NCI-H2081 treated with DMSO at 0.1 percent for 48 hours (cell line): ENCODE data around the gene DPY19L2.
"Not testable (repeated sequence)": the region's sequence is repeated elsewhere in the genome, so short reads cannot be mapped to it uniquely, and the experiment has no call there.

Experiments used
- DNase-seq: peaks from one replicate; lab custom pipeline; 2025; lab: John Stamatoyannopoulos, UW

Gene DPY19L2

GRCh38 chr12:63668028-63668799 lies at the start of gene DPY19L2:
Gene DPY19L2, minus strand, starts transcription at chr12:63668493. Its CDS starts 100 bp downstream, at chr12:63668393.
- peak; percentile 50 for DNase-seq

- DNase-seq, result not testable (repeated sequence)
Measured at GRCh38 chr12:63716891-63717290, 48.6 kb upstream of the DPY19L2 start.

GRCh38 chr12:63715107-63715625 lies 46.9 kb upstream of the DPY19L2 start:
- DNase-seq, result not testable (repeated sequence)

GRCh38 chr12:63714409-63714808 lies 46.1 kb upstream of the DPY19L2 start:
- not testable (repeated sequence) for DNase-seq

DNA sequence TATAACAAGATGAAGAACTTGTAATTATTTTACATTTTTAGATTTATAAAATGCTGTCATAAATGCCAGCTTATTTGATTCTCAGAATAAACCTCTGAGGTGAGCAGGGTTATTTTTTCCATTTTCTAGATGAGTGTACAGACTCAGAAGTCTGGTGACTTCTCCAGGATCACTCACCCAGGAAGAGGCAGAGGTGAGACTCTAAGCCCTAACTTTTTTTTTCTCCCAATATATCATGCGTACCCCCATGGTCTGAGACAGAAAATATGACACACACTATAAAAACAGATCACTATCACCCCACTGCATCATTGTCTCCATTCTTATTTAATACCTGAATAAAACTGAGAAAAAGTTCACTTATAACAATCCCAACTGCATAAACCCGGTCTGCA lies 45.4 kb upstream of the DPY19L2 start:
- not testable (repeated sequence) for DNase-seq

- not testable (repeated sequence) for DNase-seq
Measured at GRCh38 chr12:63712979-63713680, 44.8 kb upstream of the DPY19L2 start.

DNA sequence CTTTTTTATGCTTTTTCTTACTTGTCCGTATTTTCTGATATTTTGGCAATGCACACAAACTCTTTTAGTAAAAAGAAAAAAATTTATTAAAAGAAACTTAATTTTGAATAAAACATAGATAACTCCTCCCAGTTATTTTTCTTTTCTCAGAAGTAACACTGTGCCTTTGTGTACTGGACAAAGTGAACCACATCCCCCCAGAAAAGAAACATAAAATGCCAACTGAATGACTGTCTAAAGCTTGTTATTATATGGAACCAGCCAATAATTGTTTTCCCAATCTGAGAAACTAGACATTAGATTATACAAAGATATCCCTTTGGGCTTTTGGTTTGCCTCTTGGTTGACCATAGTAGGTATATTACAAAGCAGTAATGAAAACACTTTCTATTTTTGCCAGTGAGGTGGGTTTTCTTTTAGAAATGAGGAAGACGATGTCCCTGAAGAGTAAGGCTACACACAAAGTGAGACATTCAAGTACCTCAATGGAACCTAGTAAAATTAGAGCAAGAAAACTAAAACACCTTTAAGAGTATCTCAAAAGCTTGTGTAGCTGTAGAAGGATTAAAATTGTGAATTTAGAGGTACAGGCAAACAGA lies 44.2 kb upstream of the DPY19L2 start:
- not testable (repeated sequence) for DNase-seq

DNA sequence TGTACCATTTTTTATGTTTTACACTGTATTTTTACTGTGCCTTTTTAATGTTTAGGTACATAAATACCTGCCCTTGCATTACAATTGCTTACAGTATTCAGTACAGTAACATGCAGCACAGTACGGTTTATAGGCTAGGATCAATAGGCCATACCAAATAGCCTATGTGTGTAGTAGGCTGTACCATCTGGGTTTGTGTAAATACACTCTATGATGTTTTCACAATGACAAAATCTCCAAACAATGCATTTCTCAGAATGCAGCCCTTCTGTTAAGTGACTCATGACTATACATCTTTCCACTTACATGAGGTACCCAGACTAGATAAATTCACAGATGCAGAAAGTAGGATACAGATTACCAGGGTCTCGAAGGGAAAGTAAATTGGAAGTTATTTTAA lies 43.0 kb upstream of the DPY19L2 start:
- DNase-seq, result not testable (repeated sequence)

GRCh38 chr12:63706336-63706735 lies 38.0 kb upstream of the DPY19L2 start:
- no peak for DNase-seq

DNA sequence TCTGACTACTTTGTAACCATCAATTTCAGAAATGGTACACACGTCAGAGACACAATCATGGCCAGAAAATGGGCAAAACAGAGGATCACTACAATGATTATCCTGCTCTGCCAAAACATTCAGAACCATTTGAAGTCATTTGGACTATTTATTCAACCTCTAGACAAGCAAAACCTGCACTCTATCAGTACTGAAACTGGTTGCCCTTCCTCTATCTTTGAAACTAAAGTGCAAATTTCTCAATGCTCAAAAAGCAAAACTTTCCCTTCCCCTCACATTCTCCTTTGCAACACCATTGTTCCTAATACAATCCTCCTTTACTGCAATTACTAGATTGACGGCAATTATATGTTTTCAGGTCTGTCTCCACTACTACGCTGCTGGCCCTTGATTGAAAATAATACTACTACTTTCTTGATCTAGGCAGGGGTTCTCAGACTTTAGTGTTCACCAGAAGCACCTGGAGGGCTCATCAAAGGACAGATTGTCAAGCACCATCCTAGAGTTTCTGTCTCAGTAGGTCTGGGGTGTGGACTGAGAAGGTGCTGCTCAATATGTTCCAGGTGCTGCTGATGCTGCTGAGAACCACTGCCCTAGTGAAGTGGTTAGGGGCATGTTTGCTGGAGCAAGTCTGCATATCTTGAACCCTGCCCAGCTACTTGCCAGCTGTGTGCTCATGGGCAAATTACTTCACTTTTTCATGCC lies 31.5 kb upstream of the DPY19L2 start:
- DNase-seq, result not testable (repeated sequence)

DNA sequence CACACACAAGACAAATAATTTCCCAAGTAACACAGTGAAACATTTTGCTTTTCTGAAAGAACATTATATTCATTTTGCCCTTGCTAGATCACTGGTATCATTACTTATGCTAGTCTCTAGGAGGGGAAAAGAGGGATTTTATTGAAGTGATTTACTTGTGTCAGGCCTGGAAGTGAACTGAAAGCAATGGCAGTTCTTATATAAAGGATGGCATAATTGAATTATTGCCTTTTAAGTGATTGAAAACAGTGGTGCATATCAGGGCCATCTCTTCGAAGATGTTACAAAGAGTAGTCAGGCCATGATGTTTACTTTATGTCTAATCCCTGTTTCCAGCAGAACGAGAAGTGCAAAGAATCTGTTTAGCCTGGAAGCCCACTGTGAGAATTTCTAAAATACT lies 30.7 kb upstream of the DPY19L2 start:
- not testable (repeated sequence) for DNase-seq

GRCh38 chr12:63690837-63691236 lies 22.5 kb upstream of the DPY19L2 start:
- DNase-seq, result not testable (repeated sequence)

DNA sequence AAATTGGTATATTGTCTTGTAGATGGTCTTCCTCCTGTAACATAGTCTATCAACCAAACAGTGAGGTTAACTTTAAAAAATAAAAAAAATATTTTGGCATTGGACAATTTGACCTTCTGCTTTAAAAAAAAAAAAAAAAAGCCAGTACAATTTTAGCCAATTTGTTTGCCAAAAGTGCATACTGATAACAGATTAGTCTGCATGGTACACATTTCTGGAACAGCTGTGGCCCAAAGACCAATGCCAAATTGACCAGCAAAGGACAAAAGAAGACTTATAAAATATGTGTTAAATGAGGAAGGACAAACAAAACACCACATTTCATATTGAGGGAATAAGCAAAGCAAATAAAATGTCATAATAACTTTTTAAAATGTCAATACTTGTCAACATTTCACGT lies 20.8 kb upstream of the DPY19L2 start:
- not testable (repeated sequence) for DNase-seq

DNA sequence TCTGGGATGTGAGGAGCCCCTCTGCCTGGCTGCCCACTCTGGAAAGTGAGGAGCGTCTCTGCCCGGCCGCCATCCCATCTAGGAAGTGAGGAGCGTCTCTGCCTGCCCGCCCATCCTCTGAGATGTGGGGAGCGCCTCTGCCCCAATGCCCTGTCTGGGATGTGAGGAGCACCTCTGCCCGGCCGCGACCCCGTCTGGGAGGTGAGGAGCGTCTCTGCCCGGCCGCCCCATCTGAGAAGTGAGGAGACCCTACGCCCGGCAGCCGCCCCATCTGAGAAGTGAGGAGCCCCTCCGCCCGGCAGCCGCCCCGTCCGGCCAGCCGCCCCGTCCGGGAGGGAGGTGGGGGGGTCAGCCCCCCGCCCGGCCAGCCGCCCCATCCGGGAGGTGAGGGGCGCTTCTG lies 18.3 kb upstream of the DPY19L2 start:
- not testable (repeated sequence) for DNase-seq

- not testable (repeated sequence) for DNase-seq
Measured at GRCh38 chr12:63685789-63686188, 17.5 kb upstream of the DPY19L2 start.

DNA sequence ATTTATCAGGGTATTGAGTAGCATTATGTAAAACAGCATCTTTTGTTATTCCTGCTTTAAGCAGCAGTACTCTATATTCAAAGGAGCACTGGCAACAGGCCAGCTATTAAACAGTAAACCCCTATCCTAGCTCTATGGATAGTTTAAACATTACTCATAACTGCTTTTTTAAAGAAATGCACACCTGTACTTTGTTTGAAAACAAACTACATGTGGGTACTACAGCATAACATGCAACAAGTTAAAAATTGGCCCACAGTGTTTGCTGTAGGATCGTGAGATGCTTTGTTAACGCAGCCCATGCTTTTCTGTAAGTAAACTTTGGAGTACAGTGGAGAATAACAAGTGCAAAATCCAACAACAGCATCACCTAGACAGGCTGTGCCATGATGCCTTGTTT lies 14.3 kb upstream of the DPY19L2 start:
- not testable (repeated sequence) for DNase-seq

DNA sequence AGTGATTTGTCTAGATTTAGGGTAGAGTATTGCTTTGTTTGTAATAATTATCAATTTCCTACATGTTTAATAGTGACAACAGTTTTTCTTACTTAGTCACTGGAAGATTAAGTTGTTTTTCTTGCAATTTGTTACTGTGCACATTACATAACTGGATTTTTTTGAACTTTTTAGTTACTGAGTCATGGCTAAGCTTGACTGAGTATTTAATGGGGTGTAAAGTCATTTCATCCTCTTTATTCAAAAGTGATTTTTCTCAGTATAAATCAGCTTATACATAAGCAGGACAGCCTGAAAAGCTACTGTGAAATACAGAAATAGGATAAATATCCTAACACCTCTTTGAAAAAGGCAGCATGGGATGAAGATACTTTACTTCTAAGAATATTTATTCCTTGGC lies 12.5 kb upstream of the DPY19L2 start:
- not testable (repeated sequence) for DNase-seq

DNA sequence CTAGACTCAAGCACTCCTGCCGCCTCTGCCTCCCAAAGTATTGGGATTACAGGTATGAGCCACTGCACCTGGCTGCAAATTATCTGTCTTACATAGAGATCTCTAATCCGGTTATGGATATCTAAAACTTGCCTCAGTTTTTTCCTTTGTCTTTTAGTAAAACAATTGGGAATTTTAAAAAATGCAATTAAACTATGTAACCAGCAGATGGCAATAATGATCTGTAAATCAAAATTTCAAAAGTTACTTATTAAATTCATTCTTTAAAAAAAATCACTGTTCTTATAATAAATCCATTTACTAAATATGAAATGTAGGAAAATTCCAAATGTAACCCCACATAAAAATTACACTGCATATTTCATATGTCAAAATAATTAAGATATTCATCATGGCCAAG lies 4.3 kb upstream of the DPY19L2 start:
- DNase-seq, result not testable (repeated sequence)

- DNase-seq, result not testable (repeated sequence)
Measured at GRCh38 chr12:63669936-63670335, 1.6 kb upstream of the DPY19L2 start.

DNA sequence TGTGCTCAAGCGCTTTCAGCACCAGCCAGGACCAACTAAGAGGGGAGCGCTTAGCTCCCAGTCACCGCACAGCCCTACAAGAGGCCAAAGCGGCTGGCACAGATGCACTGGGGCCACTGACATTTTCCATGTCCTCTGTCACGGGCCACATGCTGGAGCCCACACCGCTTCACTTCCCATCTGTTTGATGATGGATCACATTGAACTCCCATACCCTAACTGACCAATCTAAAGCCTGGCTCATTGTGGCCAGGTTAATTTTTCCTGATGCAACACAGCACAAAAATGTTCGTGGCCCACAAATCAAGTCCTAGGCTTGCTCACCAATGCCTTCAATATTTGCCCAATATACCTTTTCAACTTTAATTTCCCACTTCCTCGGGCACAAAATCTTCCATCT lies 1.1 kb upstream of the DPY19L2 start:
- not testable (repeated sequence) for DNase-seq

DNA sequence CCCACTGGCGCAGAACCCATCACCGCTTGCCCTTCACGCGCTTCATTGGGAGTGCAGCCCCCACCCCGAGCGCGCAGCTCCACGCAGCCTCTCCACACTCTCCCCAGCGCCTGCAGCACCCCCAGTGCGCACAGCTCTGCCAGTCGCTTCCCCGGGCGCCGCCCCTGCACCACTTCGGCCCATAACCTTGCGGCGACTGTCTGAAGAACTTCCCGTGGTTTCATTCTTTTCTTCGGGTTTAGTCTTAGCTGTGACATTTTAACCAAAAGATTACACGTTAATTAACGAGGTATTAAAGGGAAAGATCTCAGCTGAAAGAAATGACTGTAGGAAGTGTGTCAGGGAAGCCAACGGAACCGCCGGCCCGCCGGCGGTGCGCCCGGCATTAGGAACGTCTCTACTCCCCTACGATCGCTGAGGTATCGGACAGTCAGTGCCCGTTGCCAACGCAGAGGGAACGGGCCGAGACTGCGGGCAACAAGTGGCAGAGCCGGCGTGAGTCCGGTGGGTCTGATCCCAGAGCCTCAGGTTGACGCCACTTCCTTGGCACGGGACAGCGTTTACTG lies 590 bp upstream of the DPY19L2 start:
- not testable (repeated sequence) for DNase-seq

- not testable (repeated sequence) for DNase-seq
Measured at GRCh38 chr12:63663005-63663404, 5.3 kb downstream of the DPY19L2 start.
